ENCODE results near the gene VEZT.

VEZT gene

GRCh38 chr12:95204141-95204866, 13.3 kb upstream of the VEZT start:
- Histone ChIP-seq H3K9ac (ENCODE audit: low read depth, low read length) (no peak overlapping the region), H3K79me2 (ENCODE audit: insufficient read depth, low read length) (no peaks in the 10 kb centered on the region), H3K4me2 (ENCODE audit: insufficient read depth, low read length) (no peak overlapping the region), H3K4me1 (ENCODE audit: insufficient read depth, low read length) (no peaks in the 10 kb centered on the region), H3K36me3 (ENCODE audit: insufficient read depth, low read length) (no peaks in the 10 kb centered on the region), H3K4me3 (ENCODE audit: low read depth in 1 of 2, low read length in 2 of 2) (no peak overlapping the region), H3K27me3 (ENCODE audit: insufficient read depth, low read length, poor library complexity) (no peaks in the 10 kb centered on the region), H2AFZ (ENCODE audit: low read depth, low read length) (no peak overlapping the region), H3K9me3 (ENCODE audit: insufficient read depth, low read length, severe bottlenecking) (no peaks in the 10 kb centered on the region), H4K20me1 (ENCODE audit: insufficient read depth, low read length) (no peaks in the 10 kb centered on the region), H3K27ac (ENCODE audit: low read length) (no peak overlapping the region)
- DNase-seq = peak; percentile 16
- ATAC-seq (ENCODE audit: insufficient read depth, low read depth) = no peak
- TF ChIP-seq, protein P1, sequence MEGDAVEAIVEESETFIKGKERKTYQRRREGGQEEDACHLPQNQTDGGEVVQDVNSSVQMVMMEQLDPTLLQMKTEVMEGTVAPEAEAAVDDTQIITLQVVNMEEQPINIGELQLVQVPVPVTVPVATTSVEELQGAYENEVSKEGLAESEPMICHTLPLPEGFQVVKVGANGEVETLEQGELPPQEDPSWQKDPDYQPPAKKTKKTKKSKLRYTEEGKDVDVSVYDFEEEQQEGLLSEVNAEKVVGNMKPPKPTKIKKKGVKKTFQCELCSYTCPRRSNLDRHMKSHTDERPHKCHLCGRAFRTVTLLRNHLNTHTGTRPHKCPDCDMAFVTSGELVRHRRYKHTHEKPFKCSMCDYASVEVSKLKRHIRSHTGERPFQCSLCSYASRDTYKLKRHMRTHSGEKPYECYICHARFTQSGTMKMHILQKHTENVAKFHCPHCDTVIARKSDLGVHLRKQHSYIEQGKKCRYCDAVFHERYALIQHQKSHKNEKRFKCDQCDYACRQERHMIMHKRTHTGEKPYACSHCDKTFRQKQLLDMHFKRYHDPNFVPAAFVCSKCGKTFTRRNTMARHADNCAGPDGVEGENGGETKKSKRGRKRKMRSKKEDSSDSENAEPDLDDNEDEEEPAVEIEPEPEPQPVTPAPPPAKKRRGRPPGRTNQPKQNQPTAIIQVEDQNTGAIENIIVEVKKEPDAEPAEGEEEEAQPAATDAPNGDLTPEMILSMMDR (IDR thresholded peaks at IDR 0.05; ENCODE audit: borderline replicate concordance, extremely low read depth, low read length, poor library complexity, severe bottlenecking) = no peak
- TF ChIP-seq EZH2 (IDR thresholded peaks at IDR 0.05; ENCODE audit: borderline replicate concordance, low read depth, low read length, severe bottlenecking) = no peak

DNA sequence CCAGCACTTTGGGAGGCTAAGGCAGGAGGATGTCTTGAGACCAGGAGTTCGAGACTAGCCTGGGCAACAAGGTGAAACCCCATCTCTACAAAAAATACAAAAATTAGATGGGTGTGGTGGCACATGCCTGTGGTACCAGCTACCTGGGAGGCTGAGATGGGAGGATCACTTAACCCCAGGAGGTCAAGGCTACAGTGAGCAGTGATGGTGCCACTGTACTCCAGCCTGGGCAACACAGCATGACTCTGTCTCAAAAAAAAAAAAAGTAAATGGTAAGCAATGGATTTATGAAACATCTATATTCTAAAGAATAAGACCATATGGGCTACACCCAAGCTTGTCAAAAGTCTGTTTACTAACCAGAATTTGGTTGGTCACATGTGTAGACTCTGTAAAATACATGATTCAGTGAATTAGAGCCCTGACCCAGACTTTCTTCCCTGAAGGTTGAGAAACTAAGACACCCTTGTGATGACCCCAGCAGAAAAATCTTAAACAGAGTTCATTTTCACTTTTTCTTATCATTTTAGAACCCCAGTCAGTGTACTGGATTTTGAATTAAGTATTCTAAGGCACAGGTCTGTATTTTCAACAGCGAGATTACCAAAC, 12.5 kb upstream of the VEZT start:
- no peak for ATAC-seq (ENCODE audit: insufficient read depth, low read depth)
- Histone ChIP-seq H3K79me2 (ENCODE audit: insufficient read depth, low read length) (no peaks in the 10 kb centered on the region), H3K9me3 (ENCODE audit: insufficient read depth, low read length, severe bottlenecking) (no peaks in the 10 kb centered on the region), H3K9ac (ENCODE audit: low read depth, low read length) (no peak overlapping the region), H4K20me1 (ENCODE audit: insufficient read depth, low read length) (no peaks in the 10 kb centered on the region), H3K27me3 (ENCODE audit: insufficient read depth, low read length, poor library complexity) (no peaks in the 10 kb centered on the region), H3K4me1 (ENCODE audit: insufficient read depth, low read length) (no peaks in the 10 kb centered on the region), H2AFZ (ENCODE audit: low read depth, low read length) (no peak overlapping the region), H3K4me3 (ENCODE audit: low read depth in 1 of 2, low read length in 2 of 2) (no peak overlapping the region), H3K27ac (ENCODE audit: low read length) (no peak overlapping the region), H3K4me2 (ENCODE audit: insufficient read depth, low read length) (no peak overlapping the region), H3K36me3 (ENCODE audit: insufficient read depth, low read length) (no peaks in the 10 kb centered on the region)
- TF ChIP-seq, protein P1 (IDR thresholded peaks at IDR 0.05; ENCODE audit: borderline replicate concordance, extremely low read depth, low read length, poor library complexity, severe bottlenecking) = no peak
- TF ChIP-seq EZH2 (IDR thresholded peaks at IDR 0.05; ENCODE audit: borderline replicate concordance, low read depth, low read length, severe bottlenecking) = no peak
- no peak for DNase-seq

DNA sequence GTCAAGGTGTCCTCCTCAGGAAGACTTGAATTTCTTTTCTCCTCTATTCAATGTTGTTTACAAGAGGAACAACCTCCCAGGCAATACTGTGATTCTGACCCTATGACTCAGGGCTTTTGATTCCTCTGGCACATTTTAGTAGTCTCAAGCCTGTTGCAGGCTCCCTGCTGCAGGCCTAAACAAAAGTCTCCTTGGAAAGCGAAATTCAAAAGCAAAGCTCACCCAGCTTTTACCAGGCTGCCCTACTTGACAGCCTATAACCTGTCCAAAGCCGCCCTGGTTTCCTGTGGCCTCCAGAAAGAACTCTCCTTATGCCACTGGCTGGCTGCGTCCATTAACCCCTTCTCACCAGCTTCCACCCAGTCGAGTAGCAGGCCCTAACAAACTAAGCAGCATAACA, 11.9 kb upstream of the VEZT start:
- no peak overlapping the region for H3K4me3 ChIP-seq (ENCODE audit: low read depth in 1 of 2, low read length in 2 of 2)
- no peaks in the 10 kb centered on the region for H3K9me3 ChIP-seq (ENCODE audit: insufficient read depth, low read length, severe bottlenecking)
- H3K36me3 ChIP-seq (ENCODE audit: insufficient read depth, low read length) = no peaks in the 10 kb centered on the region
- no peak overlapping the region for H2AFZ ChIP-seq (ENCODE audit: low read depth, low read length)
- no peak for TF ChIP-seq EZH2 (IDR thresholded peaks at IDR 0.05; ENCODE audit: borderline replicate concordance, low read depth, low read length, severe bottlenecking)
- TF ChIP-seq, protein P1 (IDR thresholded peaks at IDR 0.05; ENCODE audit: borderline replicate concordance, extremely low read depth, low read length, poor library complexity, severe bottlenecking) = no peak
- no peak overlapping the region for H3K27ac ChIP-seq (ENCODE audit: low read length)
- DNase-seq (no peak), ATAC-seq (ENCODE audit: insufficient read depth, low read depth) (no peak)
- H3K4me1 ChIP-seq (ENCODE audit: insufficient read depth, low read length) = no peaks in the 10 kb centered on the region
- no peaks in the 10 kb centered on the region for H4K20me1 ChIP-seq (ENCODE audit: insufficient read depth, low read length)
- H3K9ac ChIP-seq (ENCODE audit: low read depth, low read length) = no peak overlapping the region
- no peaks in the 10 kb centered on the region for H3K27me3 ChIP-seq (ENCODE audit: insufficient read depth, low read length, poor library complexity)
- H3K4me2 ChIP-seq (ENCODE audit: insufficient read depth, low read length) = no peak overlapping the region
- no peaks in the 10 kb centered on the region for H3K79me2 ChIP-seq (ENCODE audit: insufficient read depth, low read length)
